Astrocyte (in vitro differentiated cells and primary cell): Measurements from ENCODE around the gene LRRK2.

Source experiments
- CTCF ChIP-seq: IDR thresholded peaks from 2 replicates; pipeline ENCODE4 v1.5.1; 2011; ENCODE audit warnings: low read depth, mild to moderate bottlenecking, inconsistent platforms, low read length, moderate library complexity; ENCODE audit not compliant: insufficient read depth
- EZH2 ChIP-seq: IDR thresholded peaks from 2 replicates; pipeline ENCODE4 v1.6.1; 2012; ENCODE audit warnings: mild to moderate bottlenecking, low read length, inconsistent platforms; ENCODE audit not compliant: insufficient read depth

GRCh38 chr12:40184493-40185302 is 40.1 kb upstream of the LRRK2 start:
- TF ChIP-seq CTCF (no peak), EZH2 (no peak)
